T-helper 2 cell treated with Interferon-gamma antibody and Interleukin-4, amounts not matched to agents 5 μg/mL and 100 μg/mL, for 36 hours (primary cell): Measurements from ENCODE around the gene SSMEM1.

Experiments used
- DNase-seq: peaks from one replicate; pipeline ENCODE4 v3.0.0; 2021; ENCODE audit warnings: low spot score
- H3K27ac Mint-ChIP-seq: one replicate; pipeline ENCODE4 v1.8.0; 2021; ENCODE audit warnings: mild to moderate bottlenecking, mixed read lengths
- H3K27me3 Mint-ChIP-seq: one replicate; pipeline ENCODE4 v1.8.0; 2021; ENCODE audit warnings: low read depth, mixed read lengths
- H3K36me3 Mint-ChIP-seq: one replicate; pipeline ENCODE4 v1.8.0; 2021; ENCODE audit warnings: low read depth, mixed read lengths
- H3K4me1 Mint-ChIP-seq: one replicate; pipeline ENCODE4 v1.8.0; 2021; ENCODE audit warnings: low read depth, mixed read lengths
- H3K4me3 Mint-ChIP-seq: one replicate; pipeline ENCODE4 v1.8.0; 2022; ENCODE audit warnings: mild to moderate bottlenecking, moderate library complexity, mixed read lengths
- H3K9me3 Mint-ChIP-seq: one replicate; pipeline ENCODE4 v1.8.0; 2021; ENCODE audit warnings: mixed read lengths

Gene SSMEM1

DNA sequence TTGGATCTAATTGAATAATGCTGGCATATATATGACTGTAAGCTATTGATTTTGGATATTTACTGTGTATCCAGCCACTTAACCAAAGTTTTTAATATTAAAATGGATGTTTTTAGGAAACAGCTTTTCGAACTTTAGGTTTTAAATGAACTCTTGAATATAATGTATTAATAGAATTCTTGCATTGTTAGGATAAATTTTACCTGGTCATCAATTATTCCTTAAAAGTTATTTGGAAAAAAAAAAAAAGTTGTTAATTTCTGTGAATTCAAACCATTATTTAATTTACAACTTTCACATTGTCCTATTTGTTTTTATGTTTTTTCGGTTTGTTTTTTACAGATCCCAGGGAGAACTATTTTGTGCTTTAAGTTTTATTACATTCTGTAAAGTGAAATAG, 12.3 kb upstream of the SSMEM1 start:
- no peak for DNase-seq
- Mint-ChIP-seq H3K4me1 (no peaks in the 10 kb centered on the region), H3K4me3 (no peak overlapping the region), H3K27ac (no peak overlapping the region), H3K27me3 (no peaks in the 10 kb centered on the region), H3K36me3 (peaks cover 53% of the 10 kb centered on the region), H3K9me3 (no peaks in the 10 kb centered on the region)

DNA sequence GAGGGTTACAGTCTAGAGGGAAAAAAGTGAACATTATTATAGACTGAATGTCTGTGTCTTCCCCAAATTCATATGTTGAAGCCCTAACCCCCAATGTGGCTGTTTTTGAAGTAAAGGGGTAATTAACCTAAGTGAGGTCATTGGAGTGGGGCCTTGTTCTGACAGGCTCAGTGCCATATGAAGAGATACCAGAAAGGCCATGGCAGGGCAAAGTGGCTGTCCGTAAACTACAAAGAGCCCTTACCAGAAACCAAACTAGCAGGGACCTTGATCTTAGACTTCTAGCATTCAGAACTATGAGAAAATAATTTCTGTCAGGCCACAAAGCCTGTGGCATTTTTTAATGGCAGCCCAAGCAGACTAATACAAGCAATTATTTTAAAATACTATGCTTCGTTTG, 11.2 kb upstream of the SSMEM1 start:
- Mint-ChIP-seq H3K27ac (no peak overlapping the region), H3K27me3 (no peaks in the 10 kb centered on the region), H3K9me3 (no peaks in the 10 kb centered on the region), H3K36me3 (peaks cover 53% of the 10 kb centered on the region), H3K4me3 (no peak overlapping the region), H3K4me1 (peaks cover 4% of the 10 kb centered on the region)
- no peak for DNase-seq

DNA sequence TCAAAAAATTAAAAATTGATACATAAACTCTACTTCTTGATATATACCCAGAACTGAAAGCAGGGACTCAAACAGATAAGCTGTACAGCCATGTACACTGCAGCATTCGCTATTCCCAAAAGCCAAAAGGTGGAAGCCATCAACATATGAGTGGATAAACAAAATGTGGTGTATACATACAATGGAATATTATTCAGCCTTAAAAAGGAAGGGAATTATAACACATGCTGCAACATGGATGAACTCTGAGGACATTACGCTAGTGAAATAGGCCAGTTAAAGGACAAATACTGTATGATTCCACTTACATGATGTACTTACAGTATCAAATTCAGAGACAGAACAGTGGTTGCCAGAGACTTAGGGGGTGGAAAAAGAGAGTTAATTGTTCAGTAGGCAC, 10.6 kb upstream of the SSMEM1 start:
- no peaks in the 10 kb centered on the region for H3K27me3 Mint-ChIP-seq
- H3K27ac Mint-ChIP-seq: no peak overlapping the region
- peaks cover 56% of the 10 kb centered on the region for H3K36me3 Mint-ChIP-seq
- H3K4me1 Mint-ChIP-seq: peaks cover 7% of the 10 kb centered on the region
- DNase-seq: no peak
- H3K9me3 Mint-ChIP-seq: no peaks in the 10 kb centered on the region
- no peak overlapping the region for H3K4me3 Mint-ChIP-seq

- H3K27ac Mint-ChIP-seq: no peak overlapping the region
- H3K36me3 Mint-ChIP-seq: peaks cover 50% of the 10 kb centered on the region
- H3K4me1 Mint-ChIP-seq: peaks cover 18% of the 10 kb centered on the region
- no peaks in the 10 kb centered on the region for H3K27me3 Mint-ChIP-seq
- H3K9me3 Mint-ChIP-seq: no peaks in the 10 kb centered on the region
- DNase-seq: no peak
- no peak overlapping the region for H3K4me3 Mint-ChIP-seq
Observed at GRCh38 chr7:130201796-130202195, 5.9 kb upstream of the SSMEM1 start.

GRCh38 chr7:130205084-130205947, 2.3 kb upstream of the SSMEM1 start, which contains the start of gene TMEM209:
TSS of gene TMEM209 (minus strand) at chr7:130205406. CDS start at chr7:130205375, 31 bp downstream.
- peak within 1 kb of the TSS; percentile 98 for H3K27ac Mint-ChIP-seq
- H3K36me3 Mint-ChIP-seq: peaks cover 24% of the 10 kb centered on the region
- H3K27me3 Mint-ChIP-seq: no peaks in the 10 kb centered on the region
- no peaks in the 10 kb centered on the region for H3K9me3 Mint-ChIP-seq
- peak; percentile 95 for DNase-seq
- peaks cover 20% of the 10 kb centered on the region for H3K4me1 Mint-ChIP-seq
- peak within 1 kb of the TSS; percentile 99 for H3K4me3 Mint-ChIP-seq

DNA sequence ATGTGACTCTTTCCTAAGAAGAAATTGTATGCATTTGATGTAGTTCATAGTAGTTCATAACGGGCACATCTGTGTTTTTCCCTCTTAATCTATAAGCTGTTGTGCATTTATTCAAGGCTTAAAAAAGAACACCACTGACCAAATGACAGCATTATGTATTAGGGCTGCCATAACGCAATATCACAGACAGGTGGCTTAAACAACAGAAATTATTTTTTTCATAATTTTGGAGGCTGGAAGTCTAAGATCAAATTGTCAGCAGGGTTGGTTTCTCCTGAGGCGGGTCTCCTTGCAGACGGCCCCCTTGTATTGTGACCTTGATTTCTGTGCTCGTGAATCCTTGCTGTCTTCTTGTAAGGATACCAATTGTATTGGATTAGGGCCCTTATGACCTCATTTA, 627 bp upstream of the SSMEM1 start:
- no peak overlapping the region for H3K4me3 Mint-ChIP-seq
- no peaks in the 10 kb centered on the region for H3K9me3 Mint-ChIP-seq
- no peak for DNase-seq
- H3K4me1 Mint-ChIP-seq: peaks cover 13% of the 10 kb centered on the region
- peaks cover 16% of the 10 kb centered on the region for H3K36me3 Mint-ChIP-seq
- no peak overlapping the region for H3K27ac Mint-ChIP-seq
- H3K27me3 Mint-ChIP-seq: peaks cover 2% of the 10 kb centered on the region

DNA sequence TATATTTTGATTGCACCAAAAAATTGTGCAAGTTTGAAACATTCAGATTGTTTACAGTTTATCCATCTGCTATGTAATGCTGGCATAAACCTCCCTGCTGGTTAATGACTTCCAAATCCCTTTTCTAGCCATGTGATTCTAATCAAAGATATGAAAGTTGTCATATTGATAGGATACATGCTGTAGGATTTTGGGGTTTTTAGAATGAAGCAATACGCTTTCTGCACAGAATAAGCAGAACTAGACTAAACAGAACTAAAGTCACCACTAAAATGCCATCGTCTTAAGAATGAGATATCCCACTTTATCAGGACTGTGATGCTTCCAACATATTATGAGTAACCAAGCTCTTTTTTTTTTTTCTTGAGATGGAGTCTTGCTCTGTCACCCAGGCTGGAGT, 856 bp downstream of the SSMEM1 start:
- Mint-ChIP-seq H3K27ac (no peak overlapping the region), H3K4me1 (peaks cover 4% of the 10 kb centered on the region)
- no peak for DNase-seq

DNA sequence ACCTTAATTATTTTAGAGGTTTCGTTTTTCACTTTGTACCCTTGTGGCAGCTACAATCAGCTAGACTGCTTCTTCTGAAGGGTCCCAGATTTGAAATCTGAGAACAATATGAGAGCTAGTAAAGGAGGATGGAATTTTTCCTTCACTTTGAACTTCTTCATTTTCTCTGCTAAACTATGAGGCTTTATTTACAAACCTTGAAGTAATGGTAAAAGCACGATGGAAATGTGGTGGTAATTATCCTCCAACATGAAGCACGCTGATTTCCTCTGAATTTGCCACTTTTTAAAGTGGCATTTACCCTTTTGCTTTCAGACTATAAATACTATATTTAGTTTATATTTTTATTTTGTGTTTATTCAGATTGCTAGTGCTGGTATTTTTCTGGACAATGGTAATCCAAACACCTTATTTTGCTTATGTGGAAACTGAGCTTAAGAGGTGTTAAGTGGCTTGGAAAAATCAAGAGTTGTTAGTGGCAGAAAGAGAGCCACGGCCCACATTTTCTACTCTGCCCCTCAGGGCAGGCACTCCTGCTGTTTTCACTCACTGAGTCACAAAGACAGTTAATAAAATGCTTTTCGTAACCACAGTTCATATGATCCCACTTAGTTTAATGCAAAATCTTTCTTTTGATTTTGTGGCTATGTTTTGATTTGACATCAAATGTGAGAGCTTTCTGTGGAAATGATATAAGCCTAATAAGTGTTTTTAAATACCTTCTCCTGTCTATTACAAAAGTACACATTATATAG, 2.7 kb downstream of the SSMEM1 start:
- no peak overlapping the region for H3K4me3 Mint-ChIP-seq
- H3K27ac Mint-ChIP-seq: no peak overlapping the region
- peaks cover 2% of the 10 kb centered on the region for H3K4me1 Mint-ChIP-seq
- H3K27me3 Mint-ChIP-seq: peaks cover 6% of the 10 kb centered on the region
- no peak for DNase-seq
- H3K9me3 Mint-ChIP-seq: no peaks in the 10 kb centered on the region
- no peaks in the 10 kb centered on the region for H3K36me3 Mint-ChIP-seq

More for the DNA sequence above, 856 bp downstream of the SSMEM1 start:
- H3K36me3 Mint-ChIP-seq: peaks cover 5% of the 10 kb centered on the region
- no peak overlapping the region for H3K4me3 Mint-ChIP-seq
- no peaks in the 10 kb centered on the region for H3K9me3 Mint-ChIP-seq
- peaks cover 6% of the 10 kb centered on the region for H3K27me3 Mint-ChIP-seq

GRCh38 chr7:130213828-130214227, 6.2 kb downstream of the SSMEM1 start:
- H3K9me3 Mint-ChIP-seq: no peaks in the 10 kb centered on the region
- peaks cover 13% of the 10 kb centered on the region for H3K27me3 Mint-ChIP-seq
- no peaks in the 10 kb centered on the region for H3K4me1 Mint-ChIP-seq
- DNase-seq: no peak
- H3K36me3 Mint-ChIP-seq: no peaks in the 10 kb centered on the region
- no peak overlapping the region for H3K4me3 Mint-ChIP-seq
- H3K27ac Mint-ChIP-seq: no peak overlapping the region

GRCh38 chr7:130216025-130216424, 8.4 kb downstream of the SSMEM1 start:
- Mint-ChIP-seq H3K4me3 (no peak overlapping the region), H3K27ac (no peak overlapping the region), H3K4me1 (no peaks in the 10 kb centered on the region), H3K9me3 (no peaks in the 10 kb centered on the region), H3K36me3 (no peaks in the 10 kb centered on the region), H3K27me3 (peaks cover 15% of the 10 kb centered on the region)
- no peak for DNase-seq

DNA sequence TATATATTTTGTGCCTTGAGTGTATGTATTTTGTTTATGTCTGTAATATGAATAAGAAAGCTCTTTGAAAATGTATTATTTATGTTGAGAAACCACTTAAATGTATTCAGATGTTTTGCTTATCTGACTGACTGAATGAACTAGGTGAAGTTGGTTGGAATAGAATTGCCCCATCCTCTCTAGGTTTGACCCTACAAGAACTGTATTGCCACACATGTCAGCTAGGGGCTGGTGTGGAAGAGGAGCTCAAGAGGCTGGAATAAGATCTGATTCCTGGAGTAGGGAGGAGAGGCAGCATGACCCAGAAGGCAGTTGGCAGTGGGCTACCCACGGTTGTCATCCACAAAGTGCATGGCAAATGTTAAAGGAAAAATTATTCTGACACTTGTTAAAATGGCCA, 9.1 kb downstream of the SSMEM1 start:
- H3K4me1 Mint-ChIP-seq: no peaks in the 10 kb centered on the region
- H3K36me3 Mint-ChIP-seq: no peaks in the 10 kb centered on the region
- no peak overlapping the region for H3K4me3 Mint-ChIP-seq
- DNase-seq: no peak
- H3K9me3 Mint-ChIP-seq: no peaks in the 10 kb centered on the region
- peaks cover 15% of the 10 kb centered on the region for H3K27me3 Mint-ChIP-seq
- no peak overlapping the region for H3K27ac Mint-ChIP-seq

- Mint-ChIP-seq H3K4me1 (peaks cover 3% of the 10 kb centered on the region), H3K36me3 (no peaks in the 10 kb centered on the region), H3K27ac (no peak overlapping the region), H3K9me3 (no peaks in the 10 kb centered on the region), H3K27me3 (peaks cover 9% of the 10 kb centered on the region), H3K4me3 (no peak overlapping the region)
- DNase-seq: no peak
Observed at GRCh38 chr7:130218806-130219620, 11.4 kb downstream of the SSMEM1 start.

GRCh38 chr7:130219871-130220270, 12.2 kb downstream of the SSMEM1 start:
- no peak overlapping the region for H3K27ac Mint-ChIP-seq
- no peak for DNase-seq
- no peak overlapping the region for H3K4me3 Mint-ChIP-seq
- H3K27me3 Mint-ChIP-seq: peaks cover 9% of the 10 kb centered on the region
- no peaks in the 10 kb centered on the region for H3K9me3 Mint-ChIP-seq
- H3K36me3 Mint-ChIP-seq: no peaks in the 10 kb centered on the region
- H3K4me1 Mint-ChIP-seq: peaks cover 6% of the 10 kb centered on the region

GRCh38 chr7:130221746-130222145, 14.1 kb downstream of the SSMEM1 start:
- H3K27me3 Mint-ChIP-seq: peaks cover 2% of the 10 kb centered on the region
- H3K9me3 Mint-ChIP-seq: no peaks in the 10 kb centered on the region
- H3K36me3 Mint-ChIP-seq: no peaks in the 10 kb centered on the region
- no peak overlapping the region for H3K27ac Mint-ChIP-seq
- DNase-seq: no peak
- H3K4me1 Mint-ChIP-seq: peaks cover 6% of the 10 kb centered on the region
- H3K4me3 Mint-ChIP-seq: no peak overlapping the region
